ENCODE results near the gene P2RY2. TPM values are rescaled to one million over a fixed set of nuclear protein-coding genes. Genes with fewer than 3 reads are reported as not detected.

Gene P2RY2
- total and polyA plus RNA-seq, 2 of the 8 experiments (the other 6 are each of a cell fraction or from before 2014, with no cell fraction given) = 1.0 to 1.5 TPM

- FAIRE-seq (no peak), DNase-seq (ENCODE audit: low read depth in 1 of 2, low spot score in 2 of 2) (no peak)
- no peak overlapping the region for H3K4me2 ChIP-seq (ENCODE audit: insufficient read depth in 1 of 2, low read depth in 2 of 2, low read length in 2 of 2)
- no peak overlapping the region for H2AFZ ChIP-seq (ENCODE audit: low read length)
- no peaks in the 10 kb centered on the region for H3K9me3 ChIP-seq (ENCODE audit: insufficient read depth in 2 of 2, low read depth in 1 of 2, low read length in 1 of 2)
- no peak overlapping the region for H3K18ac ChIP-seq (ENCODE audit: extremely low read depth, low read length)
- no peak overlapping the region for H3K9ac ChIP-seq (replicated peaks in 1 of 4; ENCODE audit: extremely low read depth in 1 of 4, low read depth in 3 of 4, low read length in 3 of 4)
- H4K8ac ChIP-seq (ENCODE audit: extremely low read depth, insufficient read depth, low read length) = no peak overlapping the region
- POLR2A ChIA-PET (ENCODE audit: partially characterized antibody) = no interaction called here
- H3K79me2 ChIP-seq (ENCODE audit: control insufficient read depth in 1 of 2, insufficient read depth in 2 of 2, low read length in 2 of 2) = no peaks in the 10 kb centered on the region
- 84% methylated on average over 4 of the region's 4 CpGs; no CpG with 5 or more reads in 1 of the 2 experiments for WGBS, 2 experiments (ENCODE audit: extremely low coverage in 1 of 2, insufficient coverage in 1 of 2, insufficient read length in 1 of 2, insufficient replicate concordance in 2 of 2, low coverage in 1 of 2, low lambda C conversion rate in 2 of 2, missing lambda C conversion rate in 1 of 2)
- peaks cover 12% of the 10 kb centered on the region; the same call in 1 of the 2 replicates for H3K23me2 ChIP-seq (ENCODE audit: low read depth, low read length)
- no peak overlapping the region for H3K56ac ChIP-seq (replicated peaks; ENCODE audit: insufficient read length, low read depth, low read length)
- H3K23ac ChIP-seq (ENCODE audit: insufficient read length) = no peak overlapping the region
- no peak overlapping the region for H3K14ac ChIP-seq (ENCODE audit: insufficient read length)
- no peak overlapping the region for H4K5ac ChIP-seq (ENCODE audit: insufficient read length, low read depth, low read length)
- no peak overlapping the region for H4K91ac ChIP-seq (replicated peaks; ENCODE audit: insufficient read length, low read length)
- peaks cover 2 to 35% (median 31%) of the 10 kb centered on the region in 4 experiments for H3K27me3 ChIP-seq (replicated peaks in 1 of 4; ENCODE audit: control insufficient read depth in 3 of 4, extremely low read depth in 1 of 4, insufficient read depth in 3 of 4, low read length in 3 of 4)
- no peak overlapping the region for H2BK5ac ChIP-seq (ENCODE audit: low read depth, low read length)
- CTCF ChIA-PET (ENCODE audit: partially characterized antibody) = interaction anchor here (1.4 to 3.3 kb wide), 3 partner anchors 14 to 68 kb away, joined by 5 to 50 read pairs (median 22); no protein-coding TSS in a partner anchor
- H2BK12ac ChIP-seq (ENCODE audit: low read depth, low read length) = no peak overlapping the region
- H4K20me1 ChIP-seq (replicated peaks in 1 of 2; ENCODE audit: control insufficient read depth in 1 of 2, insufficient read depth in 2 of 2, low read length in 2 of 2) = no peaks in the 10 kb centered on the region
- no peaks in the 10 kb centered on the region for H3K79me1 ChIP-seq (ENCODE audit: low read depth, low read length)
- H3K27ac ChIP-seq (ENCODE audit: low read depth, low read length) = no peak overlapping the region
- no peaks in the 10 kb centered on the region for H3K36me3 ChIP-seq (ENCODE audit: control insufficient read depth in 2 of 4, insufficient read depth in 4 of 4, low read length in 3 of 4)
- H2BK20ac ChIP-seq (ENCODE audit: low read length) = no peak overlapping the region
- no peak overlapping the region for H3K4me3 ChIP-seq (ENCODE audit: extremely low read depth in 1 of 4, insufficient read depth in 2 of 4, low read depth in 3 of 4, low read length in 4 of 4)
- peaks cover 0 to 5% (median 2%) of the 10 kb centered on the region in 4 experiments; a peak in 5 of 7 replicates for H3K4me1 ChIP-seq (replicated peaks in 1 of 4; ENCODE audit: control insufficient read depth in 3 of 4, insufficient read depth in 4 of 4, low read length in 3 of 4)
- H2BK15ac ChIP-seq (ENCODE audit: low read length) = no peak overlapping the region
- no peak overlapping the region for H2AK5ac ChIP-seq (ENCODE audit: low read depth, low read length)
- no peak overlapping the region for H2BK120ac ChIP-seq (replicated peaks; ENCODE audit: low read depth, low read length)
- no peak overlapping the region for H3K4ac ChIP-seq (replicated peaks; ENCODE audit: insufficient read length, low read depth, low read length)
- no peak for TF ChIP-seq SP1 (IDR thresholded peaks at IDR 0.05; ENCODE audit: low read depth, low read length)
- TF ChIP-seq KDM4A (IDR thresholded peaks at IDR 0.05; ENCODE audit: low read depth, low read length, severe bottlenecking) = no peak
- TF ChIP-seq TAF7 (optimal IDR thresholded peaks at IDR 0.05; ENCODE audit: borderline replicate concordance, low read depth, low read length) = no peak
- TF ChIP-seq NRF1 (IDR thresholded peaks at IDR 0.05; ENCODE audit: low read depth, low read length) = no peak
- TF ChIP-seq SP2 (IDR thresholded peaks at IDR 0.05; ENCODE audit: low read length) = no peak
- TF ChIP-seq ZNF274 (IDR thresholded peaks at IDR 0.05; ENCODE audit: borderline replicate concordance, extremely low read depth, low read length) = no peak
- no peak for TF ChIP-seq EP300 (IDR thresholded peaks at IDR 0.05; ENCODE audit: borderline replicate concordance in 1 of 2, low read depth in 2 of 2, low read length in 2 of 2)
- TF ChIP-seq CTBP2 (IDR thresholded peaks at IDR 0.05; ENCODE audit: borderline replicate concordance, insufficient read depth, insufficient read length, low read length) = no peak
- TF ChIP-seq PHF8 (conservative IDR thresholded peaks at IDR 0.05; ENCODE audit: low read depth, low read length) = no peak
- TF ChIP-seq JUN (IDR thresholded peaks at IDR 0.05; ENCODE audit: low read depth, low read length) = no peak
Observed at GRCh38 chr11:73221451-73221850, 3.4 kb downstream of the P2RY2 start.
